Activated CD8-positive, alpha-beta T cell treated with anti-CD3 and anti-CD28 coated beads for 36 hours (primary cell): ENCODE measurements around the gene AHCYL2. TPM values are rescaled to one million over a fixed set of nuclear protein-coding genes. Genes with fewer than 3 reads are reported as not detected.

Experiments
- ATAC-seq: fragments of 200-7000 bp; cut with Tn5 transposase; one replicate; pipeline ENCODE4 v1.10.0; 2021; ENCODE audit warnings: mild to moderate bottlenecking, moderate library complexity
- CTCF ChIA-PET: fragments of 350-600 bp; sonication (Branson Sonifier 250); formaldehyde crosslinking; loops from one replicate; lab custom pipeline; 2021; ENCODE audit warnings: antibody characterized with exemption; lab: Charles Lee
- POLR2A ChIA-PET: fragments of 350-600 bp; sonication (Branson Sonifier 250); formaldehyde crosslinking; loops from one replicate; lab custom pipeline; 2021; ENCODE audit warnings: antibody characterized with exemption; lab: Charles Lee
- DNase-seq: peaks from one replicate; pipeline ENCODE4 v3.0.0-alpha.2; 2020
- H3K27ac Mint-ChIP-seq: one replicate; pipeline ENCODE4 v1.8.0; 2021; ENCODE audit warnings: mild to moderate bottlenecking, mixed read lengths
- H3K27me3 Mint-ChIP-seq: one replicate; pipeline ENCODE4 v1.8.0; 2021; ENCODE audit warnings: mixed read lengths
- H3K36me3 Mint-ChIP-seq: one replicate; pipeline ENCODE4 v1.8.0; 2021; ENCODE audit warnings: low read depth, mixed read lengths
- H3K4me1 Mint-ChIP-seq: one replicate; pipeline ENCODE4 v1.8.0; 2021; ENCODE audit warnings: low read depth, mixed read lengths
- H3K4me3 Mint-ChIP-seq: one replicate; pipeline ENCODE4 v1.8.0; 2021; ENCODE audit warnings: mild to moderate bottlenecking, moderate library complexity, mixed read lengths
- H3K9me3 Mint-ChIP-seq: one replicate; pipeline ENCODE4 v1.8.0; 2021; ENCODE audit warnings: mixed read lengths
- CTCF ChIP-seq: fragments of 200-600 bp; IDR thresholded peaks from one replicate; pipeline ENCODE4 v1.8.0; 2022; ENCODE audit warnings: antibody characterized with exemption, mild to moderate bottlenecking
- intact Hi-C: fragments of 100-400 bp; cut with micrococcal nuclease; formaldehyde crosslinking; loops from one replicate; pipeline ENCODE4 v1.10.0; 2022
- total RNA-seq, 2 experiments: library from RNA; stranded (reverse); gene quantifications; one replicate each; pipeline ENCODE4 v1.2.3, GENCODE V29; 2021

Gene AHCYL2
- total RNA-seq, 2 experiments from 2014 or later: 8.1 to 9.6 TPM

- DNase-seq (no peak), ATAC-seq (no peak)
- Mint-ChIP-seq H3K4me1 (no peaks in the 10 kb centered on the region), H3K36me3 (peaks cover 15% of the 10 kb centered on the region), H3K27me3 (no peaks in the 10 kb centered on the region), H3K9me3 (no peaks in the 10 kb centered on the region), H3K4me3 (no peak overlapping the region), H3K27ac (no peak overlapping the region)
- TF ChIP-seq CTCF: no peak
- ChIA-PET POLR2A (no interaction called here), CTCF (no interaction called here)
- intact Hi-C loops: no loop called here
Observed at GRCh38 chr7:129457101-129457500, 232.3 kb downstream of the AHCYL2 start.

- Mint-ChIP-seq H3K9me3 (no peaks in the 10 kb centered on the region), H3K4me1 (no peaks in the 10 kb centered on the region), H3K36me3 (peaks cover 14% of the 10 kb centered on the region), H3K27me3 (no peaks in the 10 kb centered on the region), H3K27ac (no peak overlapping the region), H3K4me3 (no peak overlapping the region)
- DNase-seq (no peak), ATAC-seq (no peak)
- no peak for TF ChIP-seq CTCF
- intact Hi-C loops: no loop called here
- ChIA-PET POLR2A (no interaction called here), CTCF (no interaction called here)
Observed at GRCh38 chr7:129458171-129458570, 233.3 kb downstream of the AHCYL2 start.

- CTCF ChIA-PET: interaction anchor here (1.3 to 2.7 kb wide), 2 partner anchors 10 to 94 kb away, joined by 5 to 10 read pairs; no protein-coding TSS in a partner anchor
- H3K27ac Mint-ChIP-seq: no peak overlapping the region
- no peaks in the 10 kb centered on the region for H3K27me3 Mint-ChIP-seq
- peaks cover 10% of the 10 kb centered on the region for H3K36me3 Mint-ChIP-seq
- no peak for DNase-seq
- TF ChIP-seq CTCF: no peak
- H3K4me1 Mint-ChIP-seq: no peaks in the 10 kb centered on the region
- no peaks in the 10 kb centered on the region for H3K9me3 Mint-ChIP-seq
- POLR2A ChIA-PET: interaction anchor here (1.6 kb wide), 1 partner anchor 10 kb away, joined by 3 read pairs; no protein-coding TSS in a partner anchor
- no peak overlapping the region for H3K4me3 Mint-ChIP-seq
- no peak for ATAC-seq
- intact Hi-C loops: no loop called here
Observed at GRCh38 chr7:129461809-129462208, 237.0 kb downstream of the AHCYL2 start.

- ChIA-PET POLR2A (no interaction called here), CTCF (interaction anchor here (1.3 to 2.7 kb wide), 2 partner anchors 9 to 95 kb away, joined by 5 to 10 read pairs; no protein-coding TSS in a partner anchor)
- Mint-ChIP-seq H3K27me3 (no peaks in the 10 kb centered on the region), H3K4me1 (no peaks in the 10 kb centered on the region), H3K4me3 (no peak overlapping the region), H3K27ac (no peak overlapping the region), H3K36me3 (peaks cover 10% of the 10 kb centered on the region), H3K9me3 (no peaks in the 10 kb centered on the region)
- ATAC-seq (no peak), DNase-seq (no peak)
- intact Hi-C loops: no loop called here
- no peak for TF ChIP-seq CTCF
Observed at GRCh38 chr7:129462420-129462819, 237.6 kb downstream of the AHCYL2 start.

- intact Hi-C loops: no loop called here
- H3K27me3 Mint-ChIP-seq: no peaks in the 10 kb centered on the region
- ATAC-seq (no peak), DNase-seq (no peak)
- H3K36me3 Mint-ChIP-seq: peaks cover 6% of the 10 kb centered on the region
- H3K4me1 Mint-ChIP-seq: no peaks in the 10 kb centered on the region
- no peak for TF ChIP-seq CTCF
- ChIA-PET CTCF (interaction anchor here (1.2 to 2.3 kb wide), 5 partner anchors 62 to 246 kb away, joined by 3 to 7 read pairs (median 6); no protein-coding TSS in a partner anchor), POLR2A (no interaction called here)
- no peaks in the 10 kb centered on the region for H3K9me3 Mint-ChIP-seq
- H3K4me3 Mint-ChIP-seq: no peak overlapping the region
- no peak overlapping the region for H3K27ac Mint-ChIP-seq
Observed at GRCh38 chr7:129464194-129464593, 239.4 kb downstream of the AHCYL2 start.
